ENCODE data around the gene CARS1. TPM values are rescaled to one million over a fixed set of nuclear protein-coding genes. Genes with fewer than 3 reads are reported as not detected.
A peak's percentile ranks its signal among the peaks of the same experiment; 100 is the strongest.

The CARS1 gene
- total and polyA plus RNA-seq, 2 of the 4 experiments (the other 2 are of a cell fraction), result 72.7 to 78.3 TPM

- Histone ChIP-seq H3K9me3 (ENCODE audit: control insufficient read depth, insufficient read depth, low read length) (no peaks in the 10 kb centered on the region), H3K9ac (ENCODE audit: low read depth, low read length) (peak overlapping the region; percentile 61), H4K5ac (ENCODE audit: low read depth, low read length) (peak overlapping the region; percentile 91), H4K91ac (ENCODE audit: insufficient read depth, low read depth, low read length) (peak overlapping the region; percentile 93), H3K27ac (ENCODE audit: insufficient read depth, low read length) (peak overlapping the region; percentile 81), H3K4me1 (ENCODE audit: control insufficient read depth, insufficient read depth, low read length) (peaks cover 23% of the 10 kb centered on the region), H2BK120ac (ENCODE audit: low read depth, low read length) (peak overlapping the region; percentile 93), H3K18ac (ENCODE audit: low read depth, low read length) (peak overlapping the region; percentile 96), H3K79me1 (ENCODE audit: low read depth in 1 of 2, low read length in 2 of 2) (peaks cover 28 to 76% of the 10 kb centered on the region in 2 experiments), H2BK20ac (ENCODE audit: low read depth, low read length) (peak overlapping the region; percentile 93), H3K27me3 (ENCODE audit: control insufficient read depth, insufficient read depth, low read length) (no peaks in the 10 kb centered on the region), H3K4ac (ENCODE audit: low read depth, low read length) (peak overlapping the region; percentile 94), H3K9me1 (ENCODE audit: insufficient read depth, low read length) (peaks cover 23% of the 10 kb centered on the region), H2AK9ac (replicated peaks; ENCODE audit: low read depth, low read length, poor library complexity) (peak overlapping the region; percentile 38), H3K56ac (ENCODE audit: extremely low read depth, insufficient read depth, low read length) (peak overlapping the region; percentile 91), H2BK5ac (ENCODE audit: low read depth, low read length, poor library complexity, severe bottlenecking) (peak overlapping the region; percentile 96), H3K36me3 (ENCODE audit: control insufficient read depth, insufficient read depth, low read length) (peaks cover 60% of the 10 kb centered on the region), H4K8ac (ENCODE audit: low read depth in 2 of 2, low read length in 2 of 2) (peak overlapping the region; percentile 73 to 97), H4K20me1 (ENCODE audit: insufficient read depth, low read length) (0 out of 2 replicates have a peak, but pooled peaks cover 3% of the 10 kb centered on the region), H3K4me2 (ENCODE audit: low read depth, low read length) (peak overlapping the region; percentile 79; the same call in 1 of the 2 replicates), H3K23ac (ENCODE audit: low read depth, low read length) (peak overlapping the region; percentile 91), H2BK15ac (ENCODE audit: low read depth, low read length) (peak overlapping the region; percentile 84), H3K14ac (replicated peaks; ENCODE audit: low read depth, low read length) (peak overlapping the region; percentile 88), H2AFZ (replicated peaks; ENCODE audit: low read length, poor library complexity) (peak overlapping the region; percentile 6), H2AK5ac (ENCODE audit: low read depth, low read length) (peak overlapping the region; percentile 95), H3K4me3 (ENCODE audit: insufficient read depth, low read depth, low read length) (no peak overlapping the region)
- in situ Hi-C loops (cut with MboI; ENCODE audit: low sequenced_read_pairs), result no loop called here
- intact Hi-C loops (cut with micrococcal nuclease), result no loop called here
- CTCF ChIA-PET, result no interaction called here
- no CpG with 5 or more reads among the region's 9 CpGs for WGBS, 2 experiments (ENCODE audit: extremely low coverage in 2 of 2, insufficient read length in 1 of 2)
- POLR2A ChIA-PET (ENCODE audit: unreplicated experiment), result no interaction called here
- dilution Hi-C loops (cut with HindIII; ENCODE audit: low sequenced_read_pairs, unreplicated experiment), result no loop called here
- DNase-seq (peak; percentile 69), ATAC-seq (ENCODE audit: low read depth) (peak; percentile 69)
- TF ChIP-seq FOS (IDR thresholded peaks at IDR 0.05; ENCODE audit: low read depth, low read length) (0 out of 2 replicates have a peak, but pooled peaks have one; percentile 34), MXI1 (IDR thresholded peaks at IDR 0.05; ENCODE audit: borderline replicate concordance, low read depth, low read length) (peak; percentile 51; the same call in 1 of the 2 replicates), MAFK (IDR thresholded peaks at IDR 0.05; ENCODE audit: low read depth, low read length) (no peak)
- BruUV-seq (replicated peaks), result no TSS peak
Observed at GRCh38 chr11:2951231-2952110, 105.8 kb downstream of the CARS1 start.

Small RNAs within 50 kb of the gene (microRNA-seq; reads per million reads assigned to microRNA genes)
- gene RNU1-91P (ENCODE audit: insufficient read depth, insufficient read length) (not detected), gene SNORA54 (ENCODE audit: insufficient read depth, insufficient read length) (not detected)

Small RNAs within 50 kb of the gene (small RNA-seq; reads per million reads assigned to genes)
- gene RNU1-91P (0 to 0.15 (median 0) reads per million in 5 experiments), gene SNORA54 (0.61 to 14.5 (median 2.4) reads per million in 5 experiments)

Other genes with a start within 250 kb of the CARS1 start
- 1.6 and 2.2 TPM in 2 replicates for gene CDKN1C, start 171.6 kb downstream of the CARS1 start, total RNA-seq (2012; rRNA removed)
- gene CDKN1C, start 171.6 kb downstream of the CARS1 start, polyA plus RNA-seq (2012; rRNA removed), result 3.0 and 3.7 TPM in 2 replicates
- gene PHLDA2, start 128.0 kb downstream of the CARS1 start, total RNA-seq (2012; rRNA removed), result 3.8 and 4.4 TPM in 2 replicates
- gene PHLDA2, start 128.0 kb downstream of the CARS1 start, polyA plus RNA-seq (2012; rRNA removed), result 89.0 and 154 TPM in 2 replicates
- gene NAP1L4, start 65.1 kb downstream of the CARS1 start, total RNA-seq (2012; rRNA removed), result 71.5 and 80.8 TPM in 2 replicates
- gene NAP1L4, start 65.1 kb downstream of the CARS1 start, polyA plus RNA-seq (2012; rRNA removed), result 57.3 and 80.7 TPM in 2 replicates
- gene OSBPL5, start 107.9 kb upstream of the CARS1 start, total RNA-seq (2012; rRNA removed), result 14.4 and 14.9 TPM in 2 replicates
- gene OSBPL5, start 107.9 kb upstream of the CARS1 start, polyA plus RNA-seq (2012; rRNA removed), result 22.3 and 24.1 TPM in 2 replicates
- not detected in 2 replicates for gene MRGPRG, start 161.4 kb upstream of the CARS1 start, total RNA-seq (2012; rRNA removed)
- not detected in 2 replicates for gene MRGPRG, start 161.4 kb upstream of the CARS1 start, polyA plus RNA-seq (2012; rRNA removed)
- not detected in 2 replicates for gene MRGPRE, start 175.0 kb upstream of the CARS1 start, total RNA-seq (2012; rRNA removed)
- not detected in 2 replicates for gene MRGPRE, start 175.0 kb upstream of the CARS1 start, polyA plus RNA-seq (2012; rRNA removed)

All from IMR-90 (cell line).